Prostate gland (tissue), 2 donors: ENCODE measurements around the gene HNRNPL. TPM values are rescaled to one million over a fixed set of nuclear protein-coding genes. Genes with fewer than 3 reads are reported as not detected.
"Not testable (repeated sequence)": the region's sequence is repeated elsewhere in the genome, so short reads cannot be mapped to it uniquely, and the experiment has no call there.

Experiments used
- DNase-seq: peaks from one replicate; pipeline ENCODE4 v3.0.0-alpha.2; 2019; ENCODE audit warnings: low spot score
- H3K27ac ChIP-seq, 2 donors: fragments of 200-600 bp; sonication (generic); 2 replicates each; pipeline ENCODE4 v1.5.1; 2017 to 2019
- H3K27me3 ChIP-seq: fragments of 200-600 bp; sonication (generic); replicated peaks from 2 replicates; pipeline ENCODE4 v1.5.1; 2019; ENCODE audit not compliant: insufficient read depth
- H3K36me3 ChIP-seq, 2 donors: fragments of 200-600 bp; sonication (generic); 1 replicate in 1 of 2; 2 replicates in 1 of 2; pipeline versions ENCODE4 v1.5.1 to v1.8.1; 2017 to 2019
- H3K4me1 ChIP-seq: fragments of 200-600 bp; sonication (generic); replicated peaks from 2 replicates; pipeline ENCODE4 v1.5.1; 2019
- H3K4me3 ChIP-seq, 2 donors: fragments of 200-600 bp; sonication (generic); 2 replicates each; pipeline ENCODE4 v1.5.1; 2017 to 2019
- H3K9me3 ChIP-seq: fragments of 200-600 bp; sonication (generic); 2 replicates; pipeline ENCODE4 v1.5.1; 2017
- POLR2A ChIP-seq: fragments of 450-650 bp; IDR thresholded peaks from one replicate; pipeline ENCODE4 v1.6.1; 2016; ENCODE audit warnings: antibody characterized with exemption, mild to moderate bottlenecking
- POLR2AphosphoS5 ChIP-seq: sonication (generic); formaldehyde crosslinking; IDR thresholded peaks from one replicate; pipeline ENCODE4 v1.6.1; 2017; ENCODE audit warnings: antibody characterized with exemption
- WGBS: methylation state at CpG from one replicate; pipeline ENCODE4 v1.1.5; 2018; 5-methylcytosine and 5-hydroxymethylcytosine counted together
- intact Hi-C: fragments of 100-400 bp; cut with DNase I; formaldehyde crosslinking; loops from one replicate; pipeline ENCODE4 v1.14.2; 2022
- total RNA-seq, 2 donors: library from RNA; depleted of rRNA; stranded (reverse); fragments of >200 nt; gene quantifications; one replicate each; pipeline ENCODE4 v1.1.0, GENCODE V29; 2016
- TF ChIP-seq, protein P1 (sequence below), 4 experiments: fragments of 200-600 bp in 2 of 4; fragments of 450-650 bp in 2 of 4; sonication (generic) in 2 of 4; IDR thresholded peaks; 1 replicate in 3 of 4; 2 replicates in 1 of 4; pipeline ENCODE4 v1.5.1; 2016 to 2019; ENCODE audit warnings: antibody characterized with exemption in 4 of 4, mild to moderate bottlenecking in 2 of 4, moderate library complexity in 2 of 4

Gene HNRNPL
- total RNA-seq, 2 donors from 2014 or later, result 210 to 231 TPM

DNA sequence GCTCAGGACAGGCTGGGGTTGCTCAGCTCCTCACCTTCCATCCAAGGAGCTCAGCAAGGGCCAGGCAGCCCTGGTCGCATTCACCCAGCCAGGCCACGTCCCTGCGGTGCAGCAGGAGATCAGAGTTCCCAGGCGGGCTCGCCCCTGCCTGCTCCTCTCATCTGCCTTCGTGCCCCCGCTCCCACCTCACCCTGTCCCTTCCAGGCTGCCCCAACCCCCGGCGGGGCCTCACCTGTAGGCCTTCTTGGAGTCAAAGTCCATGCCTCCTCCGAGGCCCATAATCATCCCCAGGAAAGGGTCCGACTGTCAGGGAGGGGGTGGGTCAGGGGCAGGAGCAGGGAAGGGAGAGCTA is 29.6 kb upstream of the HNRNPL start:
- no peak for DNase-seq
- 89% methylated on average over 11 of the region's 11 CpGs for WGBS
- Histone ChIP-seq H3K36me3 (no peaks in the 10 kb centered on the region), H3K27ac (no peak overlapping the region), H3K4me3 (no peak overlapping the region), H3K9me3 (no peaks in the 10 kb centered on the region), H3K4me1 (no peaks in the 10 kb centered on the region), H3K27me3 (no peaks in the 10 kb centered on the region)
- intact Hi-C loops, result no loop called here
- TF ChIP-seq POLR2AphosphoS5 (no peak), POLR2A (no peak)
- TF ChIP-seq, protein P1, sequence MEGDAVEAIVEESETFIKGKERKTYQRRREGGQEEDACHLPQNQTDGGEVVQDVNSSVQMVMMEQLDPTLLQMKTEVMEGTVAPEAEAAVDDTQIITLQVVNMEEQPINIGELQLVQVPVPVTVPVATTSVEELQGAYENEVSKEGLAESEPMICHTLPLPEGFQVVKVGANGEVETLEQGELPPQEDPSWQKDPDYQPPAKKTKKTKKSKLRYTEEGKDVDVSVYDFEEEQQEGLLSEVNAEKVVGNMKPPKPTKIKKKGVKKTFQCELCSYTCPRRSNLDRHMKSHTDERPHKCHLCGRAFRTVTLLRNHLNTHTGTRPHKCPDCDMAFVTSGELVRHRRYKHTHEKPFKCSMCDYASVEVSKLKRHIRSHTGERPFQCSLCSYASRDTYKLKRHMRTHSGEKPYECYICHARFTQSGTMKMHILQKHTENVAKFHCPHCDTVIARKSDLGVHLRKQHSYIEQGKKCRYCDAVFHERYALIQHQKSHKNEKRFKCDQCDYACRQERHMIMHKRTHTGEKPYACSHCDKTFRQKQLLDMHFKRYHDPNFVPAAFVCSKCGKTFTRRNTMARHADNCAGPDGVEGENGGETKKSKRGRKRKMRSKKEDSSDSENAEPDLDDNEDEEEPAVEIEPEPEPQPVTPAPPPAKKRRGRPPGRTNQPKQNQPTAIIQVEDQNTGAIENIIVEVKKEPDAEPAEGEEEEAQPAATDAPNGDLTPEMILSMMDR (IDR thresholded peaks at IDR 0.05), result no peak

DNA sequence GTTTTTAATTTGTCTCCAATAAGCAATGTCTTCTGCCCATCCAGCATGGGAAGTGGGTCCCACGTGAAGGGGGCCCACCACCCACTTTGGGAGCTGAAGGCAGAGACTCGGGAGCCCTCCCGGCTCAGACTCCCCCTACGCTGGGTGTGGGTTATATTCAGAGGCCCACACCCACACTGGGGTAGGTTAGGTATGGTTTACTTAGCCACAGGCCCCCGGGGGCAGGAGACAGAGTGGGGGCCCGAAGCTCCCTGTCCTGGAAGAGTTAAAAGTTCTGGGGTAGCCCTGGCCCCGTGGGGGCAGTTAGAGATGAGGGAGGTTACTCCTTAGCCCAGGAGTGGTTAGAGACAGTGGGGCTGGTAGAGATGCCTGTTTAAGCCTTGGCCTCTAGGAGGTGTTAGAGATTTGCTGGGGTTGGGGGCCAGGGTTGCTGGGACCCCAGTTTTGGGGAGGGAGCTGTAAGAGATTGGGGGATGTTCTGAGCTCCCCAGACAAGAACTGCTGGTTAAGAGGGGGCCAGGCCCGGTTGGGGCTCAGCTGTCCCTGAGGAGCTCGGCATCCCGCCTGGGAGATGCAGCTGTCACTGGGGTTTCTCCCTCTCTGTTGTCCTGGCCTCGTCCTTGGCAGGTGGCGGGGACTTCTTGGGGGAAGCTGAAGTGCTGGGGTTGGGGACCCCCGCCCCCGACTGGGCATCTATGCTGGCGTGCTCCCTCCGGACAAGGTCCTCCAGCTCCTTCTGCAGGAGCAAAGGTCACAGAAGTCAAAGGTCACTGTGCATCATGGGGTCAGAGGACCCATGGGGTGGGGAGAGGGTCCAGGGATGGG is 29.0 kb upstream of the HNRNPL start:
- peak overlapping the region in 1 of 2 donors; percentile 6 for H3K27ac ChIP-seq
- no peak for TF ChIP-seq POLR2AphosphoS5
- TF ChIP-seq, protein P1 (IDR thresholded peaks at IDR 0.05), result no peak
- no peak for TF ChIP-seq POLR2A
- H3K4me3 ChIP-seq, result no peak overlapping the region
- H3K9me3 ChIP-seq, result no peaks in the 10 kb centered on the region
- H3K36me3 ChIP-seq, result no peaks in the 10 kb centered on the region
- no peak for DNase-seq
- no peaks in the 10 kb centered on the region for H3K27me3 ChIP-seq
- intact Hi-C loops, result no loop called here
- WGBS, result 82% methylated on average over 16 of the region's 16 CpGs
- no peaks in the 10 kb centered on the region for H3K4me1 ChIP-seq

DNA sequence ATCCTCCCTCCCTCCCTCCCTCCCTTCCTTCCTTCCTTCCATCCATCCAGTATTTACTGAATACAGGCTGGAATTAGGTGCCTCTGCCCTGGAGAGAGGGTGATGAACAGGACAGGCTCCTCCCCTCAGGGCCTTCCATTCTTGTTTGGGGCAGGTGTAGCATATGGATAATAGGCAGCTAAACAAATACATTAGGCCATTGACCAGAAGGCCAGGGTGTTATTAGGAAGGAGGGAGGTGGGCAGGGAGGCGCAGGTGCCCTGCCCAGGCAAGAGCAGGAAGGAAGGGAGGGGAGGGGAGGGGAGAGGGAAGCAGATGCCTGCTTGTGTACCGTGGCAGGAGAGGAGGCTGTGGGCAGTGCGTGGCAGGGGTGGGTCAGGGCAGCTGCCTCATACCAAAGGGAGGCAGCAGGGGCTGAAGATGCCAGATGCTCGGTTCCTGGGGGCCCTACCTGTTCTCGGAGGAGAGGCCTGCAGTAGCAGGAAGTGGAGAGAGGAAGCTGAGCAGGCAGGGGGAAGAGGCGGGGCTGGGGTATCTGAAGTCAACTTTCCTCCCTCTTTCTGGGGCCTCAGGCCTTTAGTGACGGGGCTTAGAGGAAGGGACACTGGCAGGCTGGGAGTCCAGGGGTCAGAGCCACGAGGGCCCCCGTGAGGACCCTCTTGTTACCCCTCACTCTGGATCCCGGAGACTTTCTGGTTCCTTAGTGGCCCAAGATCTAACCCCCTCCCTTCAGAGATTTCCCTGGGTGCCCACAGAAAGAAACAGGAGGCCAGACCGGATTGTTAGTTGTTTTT is 28.2 kb upstream of the HNRNPL start, which contains the start of gene RINL:
TSS of gene RINL (minus strand) at position 495 of the 794 bp plus-strand sequence. CDS start 1,533 bp downstream, outside the sequence.
- 48% methylated on average over 11 of the region's 11 CpGs for WGBS
- H3K36me3 ChIP-seq, result no peaks in the 10 kb centered on the region
- H3K27me3 ChIP-seq, result no peaks in the 10 kb centered on the region
- no peak for DNase-seq
- intact Hi-C loops, result no loop called here
- peak within 1 kb of the TSS; percentile 6 to 48 for H3K27ac ChIP-seq
- H3K4me3 ChIP-seq, result no peak within 1 kb of the TSS
- no peaks in the 10 kb centered on the region for H3K4me1 ChIP-seq
- H3K9me3 ChIP-seq, result no peaks in the 10 kb centered on the region
- TF ChIP-seq POLR2AphosphoS5, result no peak
- TF ChIP-seq, protein P1 (IDR thresholded peaks at IDR 0.05), result no peak

DNA sequence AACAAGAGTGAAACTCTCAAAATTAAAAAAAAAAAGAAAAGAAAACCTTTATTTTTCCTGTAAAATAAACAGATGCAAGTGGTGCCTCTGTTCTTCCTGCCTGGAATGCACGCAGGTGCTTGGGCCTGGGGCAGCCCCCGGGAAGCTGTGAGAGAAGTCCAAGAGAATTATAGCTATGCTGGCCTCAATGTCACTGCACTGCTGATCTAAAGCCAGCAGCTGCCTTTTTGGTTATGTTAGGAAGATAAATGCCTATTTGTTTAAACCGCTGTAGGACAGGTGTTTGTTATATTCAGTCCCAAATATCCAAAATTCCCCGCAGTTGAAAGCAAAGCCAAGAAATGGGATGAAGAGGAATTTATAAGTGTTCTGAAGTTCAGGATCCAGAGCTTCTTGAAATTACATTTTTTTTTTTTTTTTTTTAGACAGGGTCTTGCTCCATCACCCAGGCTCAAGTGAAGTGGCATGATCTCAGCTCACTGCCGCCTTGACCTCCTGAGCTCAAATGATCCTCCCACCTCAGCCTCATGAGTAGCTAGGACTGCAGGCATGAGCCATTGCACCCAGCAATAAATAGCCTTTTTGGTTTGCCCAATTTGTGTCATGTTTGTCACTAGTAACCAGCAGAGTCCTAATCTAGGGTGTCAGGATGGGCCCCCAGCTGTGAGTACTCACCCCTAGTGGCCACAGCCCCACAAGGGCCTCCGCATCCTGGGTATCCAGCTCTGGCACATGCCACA is 26.0 kb upstream of the HNRNPL start:
- intact Hi-C loops, result no loop called here
- TF ChIP-seq POLR2AphosphoS5, result no peak
- TF ChIP-seq POLR2A, result no peak
- TF ChIP-seq, protein P1 (IDR thresholded peaks at IDR 0.05), result no peak
- no peaks in the 10 kb centered on the region for H3K4me1 ChIP-seq
- DNase-seq, result no peak
- H3K4me3 ChIP-seq, result no peak overlapping the region
- 68% methylated on average over 6 of the region's 6 CpGs for WGBS
- H3K9me3 ChIP-seq, result no peaks in the 10 kb centered on the region
- no peaks in the 10 kb centered on the region for H3K27me3 ChIP-seq
- no peak overlapping the region for H3K27ac ChIP-seq
- no peaks in the 10 kb centered on the region for H3K36me3 ChIP-seq

DNA sequence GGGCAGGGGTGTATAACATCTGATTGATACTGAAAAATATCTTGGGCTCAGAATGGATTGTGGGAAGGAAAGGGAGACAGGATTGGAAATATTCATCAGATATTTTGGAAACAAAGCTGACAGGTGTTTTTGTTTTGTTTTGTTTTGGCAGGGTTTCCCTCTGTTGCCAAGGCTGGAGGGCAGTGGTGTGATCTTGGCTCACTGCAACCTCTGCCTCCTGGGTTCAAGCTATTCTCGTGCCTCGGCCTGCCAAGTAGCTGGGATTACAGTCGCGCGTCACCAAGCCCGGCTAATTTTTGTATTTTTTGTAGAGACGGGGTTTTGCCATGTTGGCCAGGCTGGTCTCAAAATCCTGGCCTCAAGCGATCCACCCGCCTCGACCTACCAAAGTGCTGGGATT is 23.6 kb upstream of the HNRNPL start:
- H3K36me3 ChIP-seq, H3K27me3 ChIP-seq, H3K4me3 ChIP-seq, H3K27ac ChIP-seq, DNase-seq, H3K4me1 ChIP-seq, H3K9me3 ChIP-seq, intact Hi-C loops: not testable (repeated sequence)
- 82% methylated on average over 10 of the region's 10 CpGs for WGBS
